Mesothelial cell of epicardium (in vitro differentiated cells): ENCODE results near the gene RIOK3. TPM values are rescaled to one million over a fixed set of nuclear protein-coding genes. Genes with fewer than 3 reads are reported as not detected.

ENCODE experiments used
- DNase-seq, 2 experiments: peaks; one replicate each; pipeline ENCODE4 v3.0.0; 2021; ENCODE audit warnings: low spot score in 2 of 2; ENCODE audit not compliant: unreplicated experiment in 2 of 2
- H3K27ac Mint-ChIP-seq: 2 replicates; pipeline ENCODE4 v1.8.0; 2021; ENCODE audit warnings: mixed read lengths
- H3K27me3 Mint-ChIP-seq: 2 replicates; pipeline ENCODE4 v1.8.0; 2021; ENCODE audit warnings: low read depth, mixed read lengths
- H3K36me3 Mint-ChIP-seq: 2 replicates; pipeline ENCODE4 v1.8.0; 2021; ENCODE audit warnings: mixed read lengths
- H3K4me1 Mint-ChIP-seq: 2 replicates; pipeline ENCODE4 v1.8.0; 2021; ENCODE audit warnings: mixed read lengths
- H3K4me3 Mint-ChIP-seq: 2 replicates; pipeline ENCODE4 v1.8.0; 2021; ENCODE audit warnings: mild to moderate bottlenecking, moderate library complexity, mixed read lengths
- H3K9me3 Mint-ChIP-seq: 2 replicates; pipeline ENCODE4 v1.8.0; 2021; ENCODE audit warnings: mixed read lengths
- total RNA-seq: library from RNA; stranded (reverse); gene quantifications from 3 replicates; pipeline ENCODE4 v1.2.1, GENCODE V29; 2021
- TF ChIP-seq, protein P1 (sequence below): fragments of 200-600 bp; sonication (generic); IDR thresholded peaks from one replicate; pipeline ENCODE4 v1.5.0; 2021; ENCODE audit warnings: antibody characterized with exemption; ENCODE audit not compliant: unreplicated experiment

The RIOK3 gene
- total RNA-seq, 1 donor from 2014 or later: 44.2 TPM

DNA sequence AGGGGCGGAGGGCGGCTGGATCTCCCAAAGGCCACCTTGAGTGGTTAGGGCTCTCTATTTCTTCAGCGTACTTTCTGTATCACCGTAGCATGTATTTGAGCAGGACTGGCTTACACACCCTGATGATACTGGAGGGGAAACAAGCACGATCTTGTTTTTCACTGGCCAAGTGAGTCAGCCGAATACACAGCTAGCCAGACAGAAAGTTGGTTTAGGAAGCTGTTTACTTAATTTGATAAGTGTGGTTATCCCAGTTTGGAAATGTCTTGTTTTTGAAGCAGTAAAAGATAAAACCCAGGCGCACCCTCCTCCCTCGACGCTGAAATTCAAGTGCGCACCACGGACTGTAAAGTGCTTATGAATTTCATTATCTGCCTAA, 582 bp downstream of the RIOK3 start:
- H3K9me3 Mint-ChIP-seq: no peaks in the 10 kb centered on the region
- H3K27ac Mint-ChIP-seq: peak overlapping the region; percentile 97
- no peak for DNase-seq
- H3K4me3 Mint-ChIP-seq: peak overlapping the region; percentile 99
- no peaks in the 10 kb centered on the region for H3K36me3 Mint-ChIP-seq
- peaks cover 24% of the 10 kb centered on the region for H3K4me1 Mint-ChIP-seq
- TF ChIP-seq, protein P1, sequence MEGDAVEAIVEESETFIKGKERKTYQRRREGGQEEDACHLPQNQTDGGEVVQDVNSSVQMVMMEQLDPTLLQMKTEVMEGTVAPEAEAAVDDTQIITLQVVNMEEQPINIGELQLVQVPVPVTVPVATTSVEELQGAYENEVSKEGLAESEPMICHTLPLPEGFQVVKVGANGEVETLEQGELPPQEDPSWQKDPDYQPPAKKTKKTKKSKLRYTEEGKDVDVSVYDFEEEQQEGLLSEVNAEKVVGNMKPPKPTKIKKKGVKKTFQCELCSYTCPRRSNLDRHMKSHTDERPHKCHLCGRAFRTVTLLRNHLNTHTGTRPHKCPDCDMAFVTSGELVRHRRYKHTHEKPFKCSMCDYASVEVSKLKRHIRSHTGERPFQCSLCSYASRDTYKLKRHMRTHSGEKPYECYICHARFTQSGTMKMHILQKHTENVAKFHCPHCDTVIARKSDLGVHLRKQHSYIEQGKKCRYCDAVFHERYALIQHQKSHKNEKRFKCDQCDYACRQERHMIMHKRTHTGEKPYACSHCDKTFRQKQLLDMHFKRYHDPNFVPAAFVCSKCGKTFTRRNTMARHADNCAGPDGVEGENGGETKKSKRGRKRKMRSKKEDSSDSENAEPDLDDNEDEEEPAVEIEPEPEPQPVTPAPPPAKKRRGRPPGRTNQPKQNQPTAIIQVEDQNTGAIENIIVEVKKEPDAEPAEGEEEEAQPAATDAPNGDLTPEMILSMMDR: no peak
- no peaks in the 10 kb centered on the region for H3K27me3 Mint-ChIP-seq

GRCh38 chr18:23456835-23457234, 3.7 kb downstream of the RIOK3 start:
- no peak overlapping the region for H3K27ac Mint-ChIP-seq
- H3K4me1 Mint-ChIP-seq: peaks cover 25% of the 10 kb centered on the region
- no peak for DNase-seq
- H3K36me3 Mint-ChIP-seq: no peaks in the 10 kb centered on the region
- no peaks in the 10 kb centered on the region for H3K27me3 Mint-ChIP-seq
- TF ChIP-seq, protein P1: no peak
- H3K9me3 Mint-ChIP-seq: no peaks in the 10 kb centered on the region
- H3K4me3 Mint-ChIP-seq: no peak overlapping the region

- H3K27ac Mint-ChIP-seq: no peak overlapping the region
- peaks cover 15% of the 10 kb centered on the region for H3K36me3 Mint-ChIP-seq
- TF ChIP-seq, protein P1: no peak
- no peaks in the 10 kb centered on the region for H3K27me3 Mint-ChIP-seq
- no peaks in the 10 kb centered on the region for H3K9me3 Mint-ChIP-seq
- no peak overlapping the region for H3K4me3 Mint-ChIP-seq
- H3K4me1 Mint-ChIP-seq: peaks cover 18% of the 10 kb centered on the region
- no peak for DNase-seq
Measured at GRCh38 chr18:23458830-23459529, 5.9 kb downstream of the RIOK3 start.

GRCh38 chr18:23459530-23459921, 6.4 kb downstream of the RIOK3 start:
- no peak for DNase-seq
- Mint-ChIP-seq H3K9me3 (no peaks in the 10 kb centered on the region), H3K4me1 (peaks cover 12% of the 10 kb centered on the region), H3K27ac (no peak overlapping the region), H3K4me3 (no peak overlapping the region), H3K36me3 (peaks cover 20% of the 10 kb centered on the region), H3K27me3 (no peaks in the 10 kb centered on the region)
- TF ChIP-seq, protein P1: no peak

DNA sequence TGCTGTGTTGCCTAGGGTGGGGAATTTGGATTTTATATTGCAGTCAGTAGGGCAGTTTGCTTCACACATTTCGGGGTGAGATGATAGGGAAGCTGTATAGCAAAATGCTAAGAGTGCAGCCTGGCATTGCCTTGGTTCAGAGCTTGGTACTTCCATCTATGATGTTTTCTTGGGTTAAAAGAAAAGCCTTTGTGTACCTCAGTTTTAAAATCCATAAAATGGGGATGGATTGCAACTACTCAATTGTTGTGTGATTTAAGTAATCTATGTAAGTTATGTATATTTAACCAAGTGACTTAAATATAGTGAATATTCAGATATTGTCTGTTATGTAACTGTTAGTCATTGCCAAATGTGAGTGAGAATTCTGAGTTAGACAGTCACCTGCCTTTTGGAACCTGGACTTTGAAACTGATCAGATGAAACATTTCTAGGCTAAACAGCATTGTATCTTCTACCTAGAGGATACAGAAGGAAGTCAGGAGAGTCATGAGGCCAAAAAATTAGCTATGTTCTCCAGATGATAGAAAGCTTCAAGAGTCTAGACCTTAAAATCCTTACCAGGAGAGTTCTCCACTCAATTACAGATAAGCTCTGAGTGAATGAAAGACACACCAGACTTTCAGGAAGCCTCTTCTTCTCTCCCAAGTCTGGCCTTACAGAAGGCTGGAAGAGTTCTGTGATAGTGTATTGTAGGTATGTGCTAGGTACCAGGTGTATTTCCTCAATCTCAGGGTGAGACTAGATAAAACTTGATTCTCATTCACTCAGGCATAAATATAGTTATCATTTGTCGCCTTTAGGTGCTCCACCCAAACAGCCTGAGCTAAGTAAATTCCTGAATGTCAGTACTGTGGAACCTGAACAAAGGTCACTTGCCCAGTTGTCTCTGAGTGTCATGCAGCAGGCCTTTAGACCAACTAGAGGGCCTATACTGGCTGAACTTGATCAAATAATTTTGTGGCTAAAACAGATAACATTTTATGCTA, 7.5 kb downstream of the RIOK3 start:
- H3K36me3 Mint-ChIP-seq: peaks cover 22% of the 10 kb centered on the region
- H3K4me3 Mint-ChIP-seq: no peak overlapping the region
- no peak for DNase-seq
- H3K27me3 Mint-ChIP-seq: no peaks in the 10 kb centered on the region
- TF ChIP-seq, protein P1: no peak
- no peak overlapping the region for H3K27ac Mint-ChIP-seq
- H3K9me3 Mint-ChIP-seq: no peaks in the 10 kb centered on the region
- peaks cover 7% of the 10 kb centered on the region for H3K4me1 Mint-ChIP-seq
